ENCODE measurements around the gene CCDC6.

CCDC6 gene

GRCh38 chr10:59857921-59858320 lies 48.4 kb downstream of the CCDC6 start:
- DNase-seq (ENCODE audit: low read depth), result no peak
- TF ChIP-seq CTCF (IDR thresholded peaks at IDR 0.05; ENCODE audit: low read depth, low read length, missing control alignments), result no peak

GRCh38 chr10:59857049-59857448 lies 49.3 kb downstream of the CCDC6 start:
- no peak for DNase-seq (ENCODE audit: low read depth)

More at GRCh38 chr10:59857921-59858320, 48.4 kb downstream of the CCDC6 start:
- H3K4me3 ChIP-seq (ENCODE audit: low read depth, low read length), result no peak overlapping the region
- in situ Hi-C loops (cut with HindIII; ENCODE audit: low sequenced_read_pairs), result no loop called here

GRCh38 chr10:59856104-59856503 lies 50.3 kb downstream of the CCDC6 start:
- TF ChIP-seq CTCF (IDR thresholded peaks at IDR 0.05; ENCODE audit: low read depth, low read length, missing control alignments), result no peak
- in situ Hi-C loops (cut with HindIII; ENCODE audit: low sequenced_read_pairs), result no loop called here
- no peak overlapping the region for H3K4me3 ChIP-seq (ENCODE audit: low read depth, low read length)
- no peak for DNase-seq (ENCODE audit: low read depth)

More at GRCh38 chr10:59857049-59857448, 49.3 kb downstream of the CCDC6 start:
- TF ChIP-seq CTCF (IDR thresholded peaks at IDR 0.05; ENCODE audit: low read depth, low read length, missing control alignments), result no peak
- in situ Hi-C loops (cut with HindIII; ENCODE audit: low sequenced_read_pairs), result no loop called here
- no peak overlapping the region for H3K4me3 ChIP-seq (ENCODE audit: low read depth, low read length)

- no peak for TF ChIP-seq CTCF (IDR thresholded peaks at IDR 0.05; ENCODE audit: low read depth, low read length, missing control alignments)
- no peak for DNase-seq (ENCODE audit: low read depth)
- H3K4me3 ChIP-seq (ENCODE audit: low read depth, low read length), result no peak overlapping the region
- in situ Hi-C loops (cut with HindIII; ENCODE audit: low sequenced_read_pairs), result no loop called here
These were observed 51.8 kb downstream of the CCDC6 start for GRCh38 chr10:59854571-59854970.

GRCh38 chr10:59852670-59853069 lies 53.7 kb downstream of the CCDC6 start:
- in situ Hi-C loops (cut with HindIII; ENCODE audit: low sequenced_read_pairs), result no loop called here
- H3K4me3 ChIP-seq (ENCODE audit: low read depth, low read length), result no peak overlapping the region
- DNase-seq (ENCODE audit: low read depth), result no peak
- no peak for TF ChIP-seq CTCF (IDR thresholded peaks at IDR 0.05; ENCODE audit: low read depth, low read length, missing control alignments)

GRCh38 chr10:59851864-59852263 lies 54.5 kb downstream of the CCDC6 start:
- H3K4me3 ChIP-seq (ENCODE audit: low read depth, low read length), result no peak overlapping the region
- in situ Hi-C loops (cut with HindIII; ENCODE audit: low sequenced_read_pairs), result no loop called here
- no peak for DNase-seq (ENCODE audit: low read depth)
- TF ChIP-seq CTCF (IDR thresholded peaks at IDR 0.05; ENCODE audit: low read depth, low read length, missing control alignments), result no peak

- in situ Hi-C loops (cut with HindIII; ENCODE audit: low sequenced_read_pairs), result no loop called here
- TF ChIP-seq CTCF (IDR thresholded peaks at IDR 0.05; ENCODE audit: low read depth, low read length, missing control alignments), result no peak
- DNase-seq (ENCODE audit: low read depth), result no peak
- H3K4me3 ChIP-seq (ENCODE audit: low read depth, low read length), result no peak overlapping the region
These were observed 58.5 kb downstream of the CCDC6 start for GRCh38 chr10:59847888-59848287.
